Keratinocyte (primary cell): ENCODE data around the gene SNTB2. TPM values are rescaled to one million over a fixed set of nuclear protein-coding genes. Genes with fewer than 3 reads are reported as not detected.
"Not testable (repeated sequence)": the region's sequence is repeated elsewhere in the genome, so short reads cannot be mapped to it uniquely, and the experiment has no call there.

Experiments used
- DNase-seq: peaks from one replicate; pipeline ENCODE4 v3.0.0-alpha.2; 2011; ENCODE audit warnings: low read depth, missing footprints, low spot score
- FAIRE-seq: peaks from 2 replicates; lab custom pipeline; 2011; peaks lifted over from hg19 to GRCh38; lab: Jason Lieb, UNC
- H2AFZ ChIP-seq: 2 replicates; pipeline ENCODE4 v1.6.0; 2012; ENCODE audit warnings: low read length, control low read depth, inconsistent platforms; ENCODE audit not compliant: control insufficient read depth
- H3K27ac ChIP-seq: 2 replicates; pipeline ENCODE4 v1.5.1; 2011; ENCODE audit warnings: low read length; ENCODE audit not compliant: control insufficient read depth, insufficient read depth
- H3K27me3 ChIP-seq: 3 replicates; pipeline ENCODE4 v1.6.0; 2011; ENCODE audit warnings: low read length; ENCODE audit not compliant: control insufficient read depth, insufficient read depth; ENCODE audit errors: extremely low read depth
- H3K36me3 ChIP-seq, 2 experiments: 2 replicates in 1 of 2; 3 replicates in 1 of 2; pipeline ENCODE4 v1.5.1; 2011; ENCODE audit warnings: low read length in 2 of 2, mild to moderate bottlenecking in 1 of 2; ENCODE audit not compliant: control insufficient read depth in 2 of 2, insufficient read depth in 2 of 2; ENCODE audit errors: extremely low read depth in 1 of 2
- H3K4me1 ChIP-seq: 3 replicates; pipeline ENCODE4 v1.5.1; 2011; ENCODE audit warnings: low read length; ENCODE audit not compliant: control insufficient read depth, insufficient read depth; ENCODE audit errors: extremely low read depth
- H3K4me2 ChIP-seq: 3 replicates; pipeline ENCODE4 v1.6.0; 2011; ENCODE audit warnings: low read depth, low read length; ENCODE audit not compliant: control insufficient read depth, insufficient read depth; ENCODE audit errors: extremely low read depth
- H3K4me3 ChIP-seq, 3 experiments: fragments of 200-600 bp in 1 of 3; sonication (generic) in 1 of 3; 2 replicates in 2 of 3; 3 replicates in 1 of 3; pipeline ENCODE4 v1.5.1; 2011 to 2016; ENCODE audit warnings: low read length in 3 of 3, mild to moderate bottlenecking in 3 of 3, control low read depth in 2 of 3, inconsistent platforms in 1 of 3, low read depth in 1 of 3, mixed read lengths in 1 of 3, mixed run types in 1 of 3, moderate library complexity in 1 of 3; ENCODE audit not compliant: control insufficient read depth in 2 of 3, insufficient read depth in 2 of 3; ENCODE audit errors: extremely low read depth in 1 of 3
- H3K79me2 ChIP-seq: 2 replicates; pipeline ENCODE4 v1.6.0; 2012; ENCODE audit warnings: low read length; ENCODE audit not compliant: control insufficient read depth, insufficient read depth
- H3K9ac ChIP-seq: 3 replicates; pipeline ENCODE4 v1.6.0; 2011; ENCODE audit warnings: low read length; ENCODE audit not compliant: control insufficient read depth, insufficient read depth; ENCODE audit errors: extremely low read depth
- H3K9me1 ChIP-seq: 3 replicates; pipeline ENCODE4 v1.6.0; 2011; ENCODE audit warnings: low read length; ENCODE audit not compliant: control insufficient read depth, insufficient read depth; ENCODE audit errors: extremely low read depth
- H3K9me3 ChIP-seq: 2 replicates; pipeline ENCODE4 v1.5.1; 2012; ENCODE audit warnings: low read depth, low read length; ENCODE audit not compliant: control insufficient read depth
- H4K20me1 ChIP-seq: 3 replicates; pipeline ENCODE4 v1.6.0; 2011; ENCODE audit warnings: low read length; ENCODE audit not compliant: control insufficient read depth, insufficient read depth; ENCODE audit errors: extremely low read depth
- EZH2 ChIP-seq: IDR thresholded peaks from one replicate; pipeline ENCODE4 v1.6.1; 2012; ENCODE audit warnings: inconsistent platforms, mild to moderate bottlenecking, low read length, moderate library complexity
- dilution Hi-C: fragments of 300-500 bp; cut with MboI; formaldehyde crosslinking; loops from one replicate; pipeline ENCODE4 v1.7.0; 2020; ENCODE audit warnings: low sequenced_read_pairs; ENCODE audit not compliant: extremely low pct_ligation_motif_present
- polyA plus RNA-seq, 5 experiments: library from polyadenylated mRNA; depleted of rRNA in 3 of 5; stranded (reverse) in 3 of 5; stranded (forward) in 1 of 5; unstranded in 1 of 5; fragments of >200 nt; gene quantifications; 1 replicate in 1 of 5; 2 replicates in 3 of 5; 3 replicates in 1 of 5; pipeline versions ENCODE4 v1.2.1 to v1.2.3, GENCODE V29; 2011 to 2012; ENCODE audit warnings: missing spikeins in 2 of 5, low read depth in 1 of 5, low replicate concordance in 1 of 5
- TF ChIP-seq, protein P1 (sequence below), 3 experiments: IDR thresholded peaks in 1 of 3; conservative IDR thresholded peaks in 1 of 3; optimal IDR thresholded peaks in 1 of 3; 2 replicates in 2 of 3; 3 replicates in 1 of 3; pipeline versions ENCODE3 to v1.5.1; 2011; ENCODE audit warnings: low read length in 3 of 3, mild to moderate bottlenecking in 3 of 3, moderate library complexity in 2 of 3, control low read depth in 1 of 3, inconsistent platforms in 1 of 3; ENCODE audit not compliant: insufficient read depth in 2 of 3; ENCODE audit errors: extremely low read depth in 1 of 3

The SNTB2 gene
- polyA plus RNA-seq, 1 donor (not counting 4 experiments of a cell fraction or from before 2014, with no cell fraction given) = 15.9 TPM

- no peak for FAIRE-seq
- Histone ChIP-seq H3K4me1 (no peaks in the 10 kb centered on the region), H4K20me1 (no peaks in the 10 kb centered on the region), H3K79me2 (peaks cover 17% of the 10 kb centered on the region), H3K9ac (no peak overlapping the region), H3K4me2 (no peak overlapping the region), H3K27me3 (no peaks in the 10 kb centered on the region), H2AFZ (no peak overlapping the region), H3K4me3 (no peak overlapping the region), H3K36me3 (peaks cover 30 to 41% of the 10 kb centered on the region in 2 experiments), H3K9me1 (no peaks in the 10 kb centered on the region), H3K9me3 (no peaks in the 10 kb centered on the region), H3K27ac (no peak overlapping the region)
- dilution Hi-C loops = no loop called here
- DNase-seq = no peak
- no peak for TF ChIP-seq EZH2
- TF ChIP-seq, protein P1, sequence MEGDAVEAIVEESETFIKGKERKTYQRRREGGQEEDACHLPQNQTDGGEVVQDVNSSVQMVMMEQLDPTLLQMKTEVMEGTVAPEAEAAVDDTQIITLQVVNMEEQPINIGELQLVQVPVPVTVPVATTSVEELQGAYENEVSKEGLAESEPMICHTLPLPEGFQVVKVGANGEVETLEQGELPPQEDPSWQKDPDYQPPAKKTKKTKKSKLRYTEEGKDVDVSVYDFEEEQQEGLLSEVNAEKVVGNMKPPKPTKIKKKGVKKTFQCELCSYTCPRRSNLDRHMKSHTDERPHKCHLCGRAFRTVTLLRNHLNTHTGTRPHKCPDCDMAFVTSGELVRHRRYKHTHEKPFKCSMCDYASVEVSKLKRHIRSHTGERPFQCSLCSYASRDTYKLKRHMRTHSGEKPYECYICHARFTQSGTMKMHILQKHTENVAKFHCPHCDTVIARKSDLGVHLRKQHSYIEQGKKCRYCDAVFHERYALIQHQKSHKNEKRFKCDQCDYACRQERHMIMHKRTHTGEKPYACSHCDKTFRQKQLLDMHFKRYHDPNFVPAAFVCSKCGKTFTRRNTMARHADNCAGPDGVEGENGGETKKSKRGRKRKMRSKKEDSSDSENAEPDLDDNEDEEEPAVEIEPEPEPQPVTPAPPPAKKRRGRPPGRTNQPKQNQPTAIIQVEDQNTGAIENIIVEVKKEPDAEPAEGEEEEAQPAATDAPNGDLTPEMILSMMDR (optimal IDR thresholded peaks at IDR 0.05 in 1 of 3, IDR thresholded peaks at IDR 0.05 in 1 of 3, conservative IDR thresholded peaks at IDR 0.05 in 1 of 3; ENCODE audit: extremely low read depth in 1 of 3, insufficient read depth in 2 of 3, low read length in 3 of 3) = peak in 1 of 3 experiments; percentile 20
Observed at GRCh38 chr16:69143116-69143515, 43.8 kb upstream of the SNTB2 start.

DNA sequence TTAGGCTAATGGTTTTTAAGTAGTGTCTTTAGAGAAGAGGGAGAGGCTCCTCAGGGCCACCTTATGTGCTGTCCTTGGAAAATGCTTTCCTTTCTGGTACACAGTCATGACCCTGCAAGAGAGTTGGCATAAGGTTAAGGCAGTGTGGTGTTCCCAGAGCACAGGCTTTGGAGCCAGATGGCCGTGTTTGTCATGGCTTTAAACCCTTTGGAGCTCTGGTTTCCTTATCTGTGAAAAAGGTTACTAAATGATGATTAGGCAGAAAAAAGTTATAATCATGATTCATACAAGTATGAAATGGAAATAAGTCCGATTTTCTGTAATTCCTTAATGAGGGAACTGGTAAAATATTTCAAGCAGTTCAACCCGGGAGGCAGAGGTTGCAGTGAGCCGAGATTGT is 41.3 kb upstream of the SNTB2 start:
- no peak overlapping the region for H2AFZ ChIP-seq
- no peak overlapping the region for H3K9ac ChIP-seq
- DNase-seq (no peak), FAIRE-seq (no peak)
- no peak overlapping the region for H3K4me3 ChIP-seq
- no peaks in the 10 kb centered on the region for H3K9me1 ChIP-seq
- no peaks in the 10 kb centered on the region for H3K4me1 ChIP-seq
- H4K20me1 ChIP-seq = no peaks in the 10 kb centered on the region
- H3K9me3 ChIP-seq = no peaks in the 10 kb centered on the region
- peaks cover 27 to 32% of the 10 kb centered on the region in 2 experiments for H3K36me3 ChIP-seq
- peaks cover 12% of the 10 kb centered on the region for H3K79me2 ChIP-seq
- no peak overlapping the region for H3K27ac ChIP-seq
- H3K27me3 ChIP-seq = no peaks in the 10 kb centered on the region
- TF ChIP-seq EZH2 = no peak
- TF ChIP-seq, protein P1 (optimal IDR thresholded peaks at IDR 0.05 in 1 of 3, IDR thresholded peaks at IDR 0.05 in 1 of 3, conservative IDR thresholded peaks at IDR 0.05 in 1 of 3; ENCODE audit: extremely low read depth in 1 of 3, insufficient read depth in 2 of 3, low read length in 3 of 3) = no peak
- H3K4me2 ChIP-seq = no peak overlapping the region
- dilution Hi-C loops = no loop called here

DNA sequence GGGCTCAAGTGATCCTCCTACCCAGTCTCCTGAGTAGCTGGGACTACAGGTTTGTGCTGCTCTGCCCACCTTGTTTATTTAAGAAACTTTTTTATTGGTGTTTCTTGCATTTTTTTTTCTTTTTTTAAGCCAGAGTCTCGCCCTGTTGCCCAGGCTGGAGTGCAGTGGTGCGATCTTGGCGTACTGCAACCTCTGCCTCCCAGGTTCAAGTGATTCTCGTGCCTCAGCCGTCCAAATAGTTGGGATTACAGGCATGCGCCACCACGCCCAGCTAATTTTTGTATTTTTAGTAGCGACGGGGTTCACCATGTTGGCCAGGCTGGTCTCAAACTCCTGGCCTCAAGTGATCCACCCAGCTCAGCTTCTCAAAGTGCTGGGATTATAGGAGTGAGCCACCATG is 37.3 kb upstream of the SNTB2 start:
- DNase-seq, H3K4me2 ChIP-seq, H2AFZ ChIP-seq, FAIRE-seq, H3K4me3 ChIP-seq, H3K9me3 ChIP-seq, H3K27ac ChIP-seq, H3K9ac ChIP-seq, H3K4me1 ChIP-seq, H3K27me3 ChIP-seq, H3K9me1 ChIP-seq, dilution Hi-C loops, H4K20me1 ChIP-seq: not testable (repeated sequence)
- Histone ChIP-seq H3K79me2 (peaks cover 11% of the 10 kb centered on the region), H3K36me3 (peaks cover 21 to 35% of the 10 kb centered on the region in 2 experiments)
